Panc1 (cell line): Measurements from ENCODE around the gene CHD1L. TPM values are rescaled to one million over a fixed set of nuclear protein-coding genes. Genes with fewer than 3 reads are reported as not detected.

ENCODE experiments used
- ATAC-seq: fragments of 200-7000 bp; cut with Tn5 transposase; 2 replicates; pipeline ENCODE4 v1.9.1; 2020; ENCODE audit warnings: mild to moderate bottlenecking, moderate library complexity
- BruUV-seq: library from RNA; stranded (reverse); fragments of 400-500 nt; replicated peaks from 2 replicates; lab custom pipeline; 2021; lab: Mats Ljungman, UMichigan
- CTCF ChIA-PET: fragments of 300-600 bp; sonication (Branson Sonifier 250); formaldehyde crosslinking; loops from one replicate; lab custom pipeline; 2022; ENCODE audit warnings: antibody characterized with exemption; lab: Charles Lee
- POLR2A ChIA-PET: fragments of 300-600 bp; sonication (Branson Sonifier 250); formaldehyde crosslinking; loops from one replicate; lab custom pipeline; 2022; ENCODE audit warnings: antibody characterized with exemption; lab: Charles Lee
- DNase-seq: peaks from one replicate; pipeline ENCODE4 v3.0.0-alpha.2; 2010; ENCODE audit warnings: low read depth, low spot score
- H3K27ac ChIP-seq: 2 replicates; pipeline ENCODE4 v1.5.1; 2011; ENCODE audit warnings: mild to moderate bottlenecking, low read length, inconsistent platforms
- H3K27me3 ChIP-seq: fragments of 200-500 bp; sonication (Bioruptor generic); 2 replicates; pipeline ENCODE4 v1.6.0; 2014; ENCODE audit warnings: low read length, inconsistent platforms; ENCODE audit not compliant: control insufficient read depth, insufficient read depth
- H3K36me3 ChIP-seq: fragments of 200-500 bp; sonication (Bioruptor generic); 2 replicates; pipeline ENCODE4 v1.5.1; 2014; ENCODE audit warnings: inconsistent platforms, mild to moderate bottlenecking, low read length, moderate library complexity; ENCODE audit not compliant: control insufficient read depth, insufficient read depth
- H3K4me1 ChIP-seq: 2 replicates; pipeline ENCODE4 v1.5.1; 2011; ENCODE audit warnings: inconsistent platforms, mild to moderate bottlenecking, low read length, moderate library complexity; ENCODE audit not compliant: control insufficient read depth, insufficient read depth
- H3K4me3 ChIP-seq, 2 experiments: 2 replicates each; pipeline ENCODE4 v1.5.1; 2011 to 2012; ENCODE audit warnings: low read depth in 2 of 2, low read length in 2 of 2, mild to moderate bottlenecking in 2 of 2, inconsistent platforms in 1 of 2, moderate library complexity in 1 of 2
- H3K9me3 ChIP-seq: fragments of 200-500 bp; sonication (Bioruptor generic); 2 replicates; pipeline ENCODE4 v1.5.1; 2014; ENCODE audit warnings: low read depth, mild to moderate bottlenecking, inconsistent platforms, low read length, moderate library complexity; ENCODE audit not compliant: control insufficient read depth, insufficient read depth
- CTCF ChIP-seq: fragments of 450-650 bp; IDR thresholded peaks from 2 replicates; pipeline ENCODE4 v1.5.1; 2017; ENCODE audit warnings: mild to moderate bottlenecking
- POLR2AphosphoS5 ChIP-seq: IDR thresholded peaks from 2 replicates; pipeline ENCODE4 v1.6.1; 2012; ENCODE audit warnings: mild to moderate bottlenecking, low read depth, low read length, moderate library complexity
- REST ChIP-seq, 2 experiments: IDR thresholded peaks; 2 replicates each; pipeline ENCODE4 v1.6.1; 2011 to 2012; ENCODE audit warnings: low read depth in 2 of 2, control low read depth in 1 of 2, low read length in 1 of 2, mild to moderate bottlenecking in 1 of 2, moderate library complexity in 1 of 2; ENCODE audit not compliant: insufficient read depth in 1 of 2
- SIN3A ChIP-seq: IDR thresholded peaks from 2 replicates; pipeline ENCODE4 v1.6.1; 2012; ENCODE audit warnings: low read depth, mild to moderate bottlenecking, low read length, moderate library complexity, borderline replicate concordance; ENCODE audit not compliant: insufficient read depth
- TCF7L2 ChIP-seq: IDR thresholded peaks from 2 replicates; pipeline ENCODE4 v1.6.1; 2011; ENCODE audit warnings: mild to moderate bottlenecking, low read depth, low read length, inconsistent platforms
- in situ Hi-C: cut with HindIII; loops from 2 replicates; pipeline ENCODE4 v1.10.0; 2016; ENCODE audit warnings: low sequenced_read_pairs, low pct_unique_long_range_greater_than_20kb
- intact Hi-C: fragments of 100-400 bp; cut with micrococcal nuclease; formaldehyde crosslinking; loops from one replicate; pipeline ENCODE4 v1.10.0; 2022; ENCODE audit not compliant: unreplicated experiment
- total RNA-seq: library from RNA; stranded (reverse); gene quantifications from one replicate; pipeline ENCODE4 v1.2.1, GENCODE V29; 2021; ENCODE audit not compliant: unreplicated experiment

The CHD1L gene
- total RNA-seq, 1 experiment from 2014 or later = 48.3 TPM

- Histone ChIP-seq H3K27ac (peak overlapping the region; percentile 78), H3K27me3 (no peaks in the 10 kb centered on the region), H3K36me3 (peaks cover 5% of the 10 kb centered on the region; the same call in 1 of the 2 replicates), H3K4me3 (peak overlapping the region; percentile 83 to 92), H3K4me1 (peaks cover 9% of the 10 kb centered on the region; the same call in 1 of the 2 replicates), H3K9me3 (no peaks in the 10 kb centered on the region)
- DNase-seq (no peak), ATAC-seq (no peak)
- CTCF ChIA-PET = interaction anchor here (0.7 to 0.8 kb wide), 2 partner anchors 17 to 69 kb away, joined by 3 to 5 read pairs; partner anchors contain the start of gene FMO5
- BruUV-seq = no TSS peak
- in situ Hi-C loops (no loop called here), intact Hi-C loops (loop anchor here (1.0 to 2.0 kb wide), 2 partner anchors 70 to 157 kb away; partner anchors contain the start of gene PRKAB2)
- TF ChIP-seq SIN3A (no peak), CTCF (no peak), POLR2AphosphoS5 (no peak), REST (IDR thresholded peaks at IDR 0.05; ENCODE audit: insufficient read depth in 1 of 2, low read depth in 2 of 2, low read length in 1 of 2) (no peak), TCF7L2 (no peak)
- POLR2A ChIA-PET = interaction anchor here (0.6 kb wide), 1 partner anchor 201 kb away, joined by 5 read pairs; no protein-coding TSS in a partner anchor
These were observed 493 bp upstream of the CHD1L start for GRCh38 chr1:147241934-147242448.

GRCh38 chr1:147243228-147243685, 773 bp downstream of the CHD1L start:
- TF ChIP-seq REST (IDR thresholded peaks at IDR 0.05; ENCODE audit: insufficient read depth in 1 of 2, low read depth in 2 of 2, low read length in 1 of 2) (no peak), CTCF (no peak), SIN3A (no peak), POLR2AphosphoS5 (no peak), TCF7L2 (no peak)
- BruUV-seq = no TSS peak
- Histone ChIP-seq H3K4me3 (peak overlapping the region; percentile 83 to 92), H3K27me3 (no peaks in the 10 kb centered on the region), H3K9me3 (no peaks in the 10 kb centered on the region), H3K36me3 (peaks cover 5% of the 10 kb centered on the region; the same call in 1 of the 2 replicates), H3K4me1 (peaks cover 12% of the 10 kb centered on the region; the same call in 1 of the 2 replicates), H3K27ac (peak overlapping the region; percentile 78)
- POLR2A ChIA-PET = interaction anchor here (0.6 kb wide), 1 partner anchor 126 kb away, joined by 3 read pairs; no protein-coding TSS in a partner anchor
- DNase-seq = no peak
- intact Hi-C loops (loop anchor here (2.0 kb wide), 1 partner anchor 158 kb away; no protein-coding TSS in a partner anchor), in situ Hi-C loops (no loop called here)
- ATAC-seq = peak; percentile 18
- CTCF ChIA-PET = no interaction called here
